COLO668 (cell line): ENCODE results near the gene CXCR5.

Experiments
- DNase-seq: peaks from one replicate; lab custom pipeline; 2025; ENCODE audit not compliant: unreplicated experiment; lab: John Stamatoyannopoulos, UW

CXCR5 gene

DNA sequence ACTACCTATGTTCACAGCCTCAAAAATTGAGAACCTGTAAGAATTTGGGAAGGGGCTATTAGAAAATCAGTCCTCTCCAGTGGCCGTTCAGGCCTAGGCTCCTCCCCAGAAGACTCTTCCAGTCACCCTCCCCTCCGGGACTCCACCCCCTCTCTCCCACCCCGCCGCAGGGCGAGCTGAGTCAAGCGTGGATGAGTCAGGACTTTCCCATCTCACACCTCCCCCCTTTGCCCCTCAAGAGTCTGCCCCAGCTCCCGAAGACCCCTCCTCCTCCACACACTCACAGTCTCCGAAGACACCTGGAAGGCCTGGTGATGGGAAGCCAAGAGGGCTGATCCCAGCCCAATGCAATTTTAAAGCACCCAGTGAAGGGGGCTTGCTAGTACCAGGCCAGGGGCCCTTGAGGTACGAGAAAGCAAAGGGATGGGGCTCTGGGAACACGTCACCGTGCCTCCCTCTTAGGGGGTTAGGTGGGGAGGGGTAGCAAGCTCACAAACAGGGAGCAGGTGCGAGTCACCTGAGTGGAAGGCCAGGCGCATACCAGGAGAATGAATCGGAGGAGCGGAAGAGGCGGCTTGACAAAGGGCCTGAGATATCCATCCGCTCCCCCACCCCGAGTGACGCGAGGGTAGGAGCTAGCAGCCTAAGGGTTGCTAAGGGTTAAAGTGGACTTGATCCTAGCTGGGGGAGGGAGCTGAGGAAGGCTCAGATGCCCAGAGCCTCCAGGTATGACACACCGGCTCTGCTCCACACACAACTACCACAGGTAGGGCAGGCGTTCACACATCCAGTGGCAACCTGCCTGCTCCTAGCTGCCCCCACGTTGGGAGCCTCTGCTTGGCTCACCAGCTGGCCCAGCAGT, 28.4 kb downstream of the CXCR5 start:
- peak; percentile 85 for DNase-seq

DNA sequence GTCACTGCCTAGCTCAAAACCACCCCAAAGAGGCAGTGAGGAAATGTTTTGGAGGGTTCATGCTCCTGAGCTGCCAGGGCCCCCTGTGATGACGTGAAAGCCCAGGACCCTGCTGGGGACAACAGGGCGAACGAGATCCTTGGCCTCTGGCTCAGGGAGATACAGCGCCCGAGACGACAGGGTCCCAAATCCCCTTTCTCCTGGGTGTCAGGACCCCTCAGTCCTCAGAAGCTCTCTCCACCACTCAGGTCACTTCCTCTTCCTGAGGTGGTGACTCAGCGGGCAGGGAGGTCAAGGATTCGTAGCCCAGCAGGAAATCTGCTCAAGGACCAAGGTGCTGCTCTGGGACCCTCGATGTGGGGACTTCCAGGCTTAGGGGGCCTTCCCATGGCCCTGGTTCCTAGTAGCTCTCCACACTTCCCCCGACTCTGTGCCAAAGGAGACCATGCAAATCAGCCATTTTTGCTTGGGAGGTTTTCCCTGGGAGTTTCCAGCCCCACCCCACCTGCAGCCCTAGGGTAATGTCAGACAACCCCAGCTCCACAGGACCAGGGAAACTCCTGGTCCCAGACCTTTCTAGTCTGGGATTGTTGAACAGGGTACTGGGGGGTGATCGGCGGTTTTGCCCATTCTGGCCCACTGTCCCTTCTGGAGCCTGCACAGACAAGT, 29.2 kb downstream of the CXCR5 start:
- DNase-seq, result peak; percentile 23

DNA sequence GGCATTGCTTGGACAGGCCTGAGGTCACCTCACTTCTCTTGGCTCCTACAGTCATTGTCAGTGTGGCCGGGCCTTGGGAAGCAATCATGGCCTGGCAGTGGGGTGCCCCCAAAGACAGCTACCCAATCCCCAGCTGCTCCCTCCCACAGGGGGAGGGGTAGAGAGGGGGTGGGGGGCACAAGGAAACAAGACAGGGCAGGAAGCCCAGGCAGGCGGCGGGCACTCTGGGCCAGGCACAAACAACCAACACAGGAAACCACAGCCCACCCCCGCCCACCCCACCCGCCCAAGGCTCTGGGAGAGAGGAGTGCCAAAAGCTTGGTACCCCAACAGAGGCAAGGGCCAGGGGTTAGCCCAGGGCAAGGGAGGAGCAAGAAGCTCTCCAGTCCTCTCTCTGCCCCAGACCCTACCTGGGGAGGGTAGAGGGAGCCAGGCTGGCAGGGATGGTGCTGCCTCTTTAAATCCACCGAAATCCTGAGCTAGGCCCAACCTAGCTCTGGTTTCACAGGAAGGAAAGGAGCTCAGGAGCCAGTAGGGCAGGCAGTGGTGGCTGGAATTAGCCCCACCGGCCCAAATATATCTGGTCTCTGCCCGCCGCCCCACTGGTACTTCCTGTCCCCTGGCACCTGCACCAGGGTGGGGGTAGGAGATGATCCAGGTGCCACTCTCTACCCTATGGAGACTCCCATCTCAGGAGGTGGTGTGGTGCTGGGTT, 29.9 kb downstream of the CXCR5 start:
- no peak for DNase-seq

DNA sequence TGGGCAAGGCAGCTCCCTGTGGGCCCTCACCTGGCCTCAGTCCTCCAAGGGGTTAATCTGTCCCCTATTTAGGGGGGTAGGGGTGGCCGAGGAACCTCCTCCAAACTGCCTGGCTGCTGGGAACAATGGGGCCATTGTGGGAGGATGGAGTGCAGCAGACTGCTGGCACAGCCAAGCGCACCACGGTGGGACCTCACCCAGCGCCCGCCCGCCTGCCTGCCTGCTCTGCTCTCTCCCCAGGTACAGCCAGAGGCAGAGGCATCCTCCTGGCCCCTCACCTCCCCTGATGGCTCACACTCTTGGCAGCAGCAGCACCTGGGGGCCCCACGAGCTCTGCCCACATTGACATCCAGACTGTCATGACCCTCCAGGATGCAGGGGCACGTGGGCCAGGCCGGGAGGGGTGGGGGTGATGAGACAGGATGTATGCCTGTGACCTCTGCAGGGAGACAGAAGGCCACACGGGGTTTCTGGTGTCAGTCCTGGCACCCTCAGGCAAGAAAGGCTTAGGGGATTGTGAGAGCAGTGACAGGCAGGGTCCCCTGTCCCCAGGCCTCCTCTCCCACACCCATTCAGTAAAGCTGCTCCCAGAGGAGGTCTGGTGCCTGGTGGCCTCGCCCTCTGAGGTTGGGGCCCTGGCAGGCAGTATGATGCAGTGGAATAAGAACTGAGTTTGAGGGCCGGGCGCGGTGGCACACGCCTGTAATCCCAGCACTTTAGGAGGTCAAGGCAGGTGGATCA, 30.7 kb downstream of the CXCR5 start:
- peak; percentile 30 for DNase-seq

DNA sequence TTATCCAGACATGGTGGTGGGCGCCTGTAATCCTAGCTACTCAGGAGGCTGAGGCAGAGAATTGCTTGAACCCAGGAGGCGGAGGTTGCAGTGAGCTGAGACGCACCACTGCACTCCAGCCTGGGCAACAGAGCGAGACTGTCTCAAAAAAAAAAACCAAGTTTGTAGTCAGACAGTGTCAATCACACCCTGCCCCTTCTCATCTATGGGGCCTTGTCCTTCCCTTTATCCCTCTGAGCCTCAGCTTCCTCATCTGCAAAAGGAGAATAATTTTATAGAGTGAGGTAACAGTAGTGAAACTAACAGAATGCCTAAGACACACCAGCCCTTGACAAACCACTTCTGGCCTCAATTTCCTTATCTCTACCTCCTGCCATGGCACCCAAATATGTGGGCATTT, 31.3 kb downstream of the CXCR5 start:
- DNase-seq, result no peak

DNA sequence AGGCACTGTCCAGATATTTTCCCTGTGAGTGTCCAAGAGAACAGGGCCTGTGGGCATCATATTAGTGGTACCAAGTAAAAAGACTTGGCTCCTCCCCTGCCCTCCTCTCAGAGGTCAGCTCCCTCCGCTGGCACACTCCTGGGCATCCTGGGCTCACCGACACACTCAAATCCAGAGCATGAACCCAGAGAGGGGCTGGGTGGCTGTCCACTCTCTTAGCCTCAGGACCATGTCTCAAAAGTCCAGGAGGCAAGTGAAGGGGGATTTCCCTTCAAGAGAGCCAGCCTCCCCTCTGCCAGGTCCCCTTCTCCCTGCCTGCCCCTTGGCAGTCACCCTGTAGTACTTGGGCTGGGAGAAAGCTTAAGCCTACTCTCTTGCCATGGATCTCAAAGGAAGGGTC, 31.7 kb downstream of the CXCR5 start:
- DNase-seq, result no peak

DNA sequence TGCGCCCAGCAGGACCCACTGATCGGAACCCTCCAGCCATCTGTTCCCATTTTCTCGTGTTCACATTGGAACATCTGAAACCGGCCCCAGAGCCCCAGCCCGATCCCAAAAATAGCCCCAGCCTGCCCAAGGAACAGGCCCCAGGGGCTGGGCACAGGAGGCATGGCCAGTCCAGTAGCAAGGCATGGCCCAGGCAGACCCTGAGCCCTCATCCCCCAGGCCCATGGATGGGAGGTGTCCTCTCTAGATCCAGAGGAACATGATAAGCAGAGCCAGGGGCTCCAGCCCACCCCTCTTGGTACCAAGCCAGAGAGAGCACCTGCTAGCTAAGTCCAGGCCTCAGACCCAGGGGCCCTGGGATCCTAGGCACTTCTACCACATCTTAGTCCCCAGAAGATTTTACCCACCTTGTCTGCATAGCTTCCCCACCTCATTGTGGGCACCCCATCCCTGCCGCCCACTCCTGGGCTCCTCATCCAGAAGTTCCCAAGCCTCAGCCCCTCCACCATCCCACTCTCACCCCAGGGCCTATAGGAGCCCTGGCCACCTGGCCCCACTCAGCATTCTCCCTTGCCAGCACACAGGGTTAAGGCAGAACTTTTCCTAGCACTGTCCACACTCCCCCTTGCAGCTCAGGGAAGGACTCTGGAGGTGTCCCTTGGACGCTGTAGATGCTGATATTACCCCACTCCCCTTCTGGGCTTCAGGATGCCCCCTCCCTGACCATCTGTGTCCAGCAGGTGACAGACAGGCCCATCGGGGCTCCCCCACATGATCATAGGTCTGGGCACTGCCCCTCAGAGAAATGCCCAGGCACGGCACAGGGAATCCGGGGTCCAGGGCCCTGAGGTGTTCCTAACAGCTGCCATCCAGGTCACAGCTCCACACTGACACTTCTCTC, 32.5 kb downstream of the CXCR5 start:
- no peak for DNase-seq

DNA sequence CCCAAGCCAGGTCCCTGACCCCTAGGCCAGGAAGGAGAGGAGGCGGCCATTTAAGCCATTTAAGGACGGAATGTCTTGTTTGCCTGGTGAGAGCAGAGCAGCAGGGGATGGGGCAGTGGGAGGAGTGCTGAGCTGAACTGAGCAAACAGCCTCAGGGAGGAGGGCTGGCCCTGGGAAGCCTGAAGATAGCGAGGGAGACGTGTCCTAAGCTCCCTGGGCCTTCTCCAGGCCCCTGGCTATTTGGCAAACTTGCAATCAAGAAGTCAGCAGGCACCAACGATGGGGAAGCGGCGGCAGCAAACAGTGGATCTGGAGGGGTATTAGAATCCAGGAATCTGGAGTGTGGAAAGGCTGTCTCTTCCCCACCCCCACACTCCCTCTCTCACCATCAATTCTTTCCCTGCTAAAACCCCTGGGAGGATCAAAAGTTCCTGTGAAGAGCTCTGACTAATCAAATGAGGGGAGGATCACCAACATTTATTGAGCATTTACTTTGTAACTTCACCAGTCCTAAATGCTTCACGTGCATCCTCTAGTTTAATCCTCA, 33.2 kb downstream of the CXCR5 start:
- DNase-seq, result peak; percentile 13

DNA sequence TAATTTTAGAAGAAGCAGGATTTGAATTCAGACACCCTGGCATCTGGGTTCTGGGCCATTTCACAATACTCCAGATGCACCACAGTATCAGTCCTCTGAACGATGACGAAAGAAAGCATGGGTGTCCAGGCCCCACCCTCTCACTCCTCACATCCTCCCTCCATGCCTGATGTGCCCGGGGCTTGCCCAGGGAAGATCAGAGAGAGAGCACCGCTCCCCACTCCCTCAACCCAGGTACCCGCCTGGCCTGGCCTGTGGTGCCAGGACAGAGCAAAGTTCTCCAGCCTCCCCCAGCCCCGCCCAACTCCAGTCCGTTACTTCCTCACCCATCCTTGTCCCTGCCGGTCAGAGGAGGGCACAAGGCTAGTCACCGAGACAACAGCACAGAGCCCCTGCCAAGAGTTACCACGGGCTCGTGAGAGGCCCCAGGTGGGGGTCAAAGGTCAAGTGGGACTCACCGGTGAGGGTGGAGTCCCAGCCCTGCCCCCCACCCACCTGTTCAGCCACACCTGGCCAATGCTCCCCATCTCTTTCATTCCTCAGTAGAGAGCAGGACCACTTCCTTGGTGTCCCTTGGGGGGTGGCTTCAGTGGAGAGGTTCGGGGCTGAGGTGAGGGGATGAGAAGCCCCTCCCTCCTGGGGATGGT, 33.9 kb downstream of the CXCR5 start:
- peak; percentile 89 for DNase-seq

DNA sequence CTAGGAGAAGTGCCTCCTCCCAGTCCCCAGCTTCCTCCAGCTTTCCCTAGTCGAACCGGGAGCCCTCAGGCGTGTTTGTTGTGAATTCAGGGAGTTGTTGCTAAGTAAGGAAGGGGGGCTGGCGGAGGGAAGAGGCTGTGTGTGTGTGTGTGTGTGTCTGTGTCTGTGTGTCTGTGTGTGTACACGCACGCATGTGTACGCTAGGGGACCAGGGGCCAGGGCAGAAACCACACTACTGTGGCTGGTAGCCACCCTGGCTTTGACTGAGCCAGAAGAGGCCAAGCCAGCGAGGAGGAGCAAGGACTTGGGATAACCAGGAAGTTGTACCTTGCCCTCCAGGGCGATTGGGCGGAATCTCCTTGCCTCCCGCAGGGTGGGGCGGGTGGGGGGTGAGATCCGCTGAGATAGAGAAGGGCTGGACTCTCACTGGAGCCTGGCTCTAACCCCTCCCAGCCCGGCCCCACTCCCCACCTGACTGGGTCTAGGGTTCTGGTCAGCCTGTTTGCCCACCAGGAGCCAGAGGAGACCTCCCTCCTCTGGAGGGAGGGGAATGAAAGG, 34.5 kb downstream of the CXCR5 start:
- DNase-seq, result peak; percentile 89

DNA sequence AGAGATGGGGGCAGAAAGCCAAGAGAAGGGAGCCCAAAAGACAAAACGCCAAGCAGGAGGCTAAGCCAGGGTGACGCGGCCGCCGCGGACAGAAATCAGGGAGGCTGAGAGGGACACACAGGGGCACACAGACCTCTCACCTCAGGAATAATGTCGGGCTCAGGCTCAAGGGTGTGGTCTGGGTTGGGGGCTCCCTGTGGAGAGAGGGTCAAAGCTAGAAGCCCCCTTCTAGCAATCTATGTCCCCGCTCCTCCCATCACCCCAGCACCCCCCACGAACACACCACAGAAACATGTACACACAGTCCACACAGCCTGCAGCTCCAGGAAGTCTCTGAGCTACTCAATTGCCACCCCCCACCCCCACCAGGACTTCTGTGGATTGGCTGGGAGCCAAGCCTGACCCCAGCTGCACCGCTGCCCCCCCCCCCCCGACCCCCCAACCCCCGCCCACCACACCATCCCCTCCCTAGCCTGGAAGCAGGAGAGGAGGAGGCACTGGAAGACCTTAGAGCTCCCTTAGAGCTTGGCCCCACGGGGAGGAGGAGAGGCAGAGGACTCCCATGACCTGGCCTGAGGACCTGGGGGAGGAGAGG, 35.1 kb downstream of the CXCR5 start:
- peak; percentile 62 for DNase-seq

DNA sequence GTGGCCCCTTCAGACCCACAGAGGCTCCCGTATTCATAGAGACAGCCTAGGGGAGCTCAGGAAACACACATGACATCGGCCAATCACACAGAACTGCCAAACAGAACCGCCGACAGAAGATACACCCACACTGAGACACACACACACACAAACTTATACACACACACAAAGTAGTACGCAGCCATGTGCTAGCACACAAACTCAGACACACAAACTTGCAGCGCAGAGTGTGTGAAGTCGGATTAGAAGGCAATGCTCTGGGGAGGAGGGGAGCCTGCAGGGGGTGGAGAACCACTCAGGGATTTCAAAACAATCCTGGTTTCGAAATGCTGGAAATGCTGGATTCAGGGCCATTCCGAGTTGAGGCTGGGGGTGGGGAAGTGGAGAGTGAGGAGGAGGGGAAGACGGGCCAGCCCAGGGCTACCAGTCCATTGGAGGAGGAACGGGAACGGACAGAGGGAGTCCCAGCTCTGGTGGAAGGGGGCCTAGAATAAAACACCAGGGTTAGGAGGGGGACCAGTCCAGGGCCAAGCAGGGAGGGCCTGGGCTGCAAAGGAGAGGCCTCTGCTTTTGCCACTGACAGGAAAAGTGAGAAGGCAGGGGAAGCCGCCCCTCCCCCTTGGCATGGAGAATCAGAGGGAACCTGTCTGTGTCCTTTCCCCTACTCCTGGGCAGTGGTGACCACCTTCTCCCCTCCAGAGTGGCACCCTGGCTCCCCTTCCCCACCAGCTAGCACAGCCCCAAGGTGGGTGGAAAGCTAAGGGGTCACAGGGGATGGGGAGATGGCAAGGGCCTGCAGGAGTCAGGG, 37.6 kb downstream of the CXCR5 start:
- DNase-seq, result no peak

DNA sequence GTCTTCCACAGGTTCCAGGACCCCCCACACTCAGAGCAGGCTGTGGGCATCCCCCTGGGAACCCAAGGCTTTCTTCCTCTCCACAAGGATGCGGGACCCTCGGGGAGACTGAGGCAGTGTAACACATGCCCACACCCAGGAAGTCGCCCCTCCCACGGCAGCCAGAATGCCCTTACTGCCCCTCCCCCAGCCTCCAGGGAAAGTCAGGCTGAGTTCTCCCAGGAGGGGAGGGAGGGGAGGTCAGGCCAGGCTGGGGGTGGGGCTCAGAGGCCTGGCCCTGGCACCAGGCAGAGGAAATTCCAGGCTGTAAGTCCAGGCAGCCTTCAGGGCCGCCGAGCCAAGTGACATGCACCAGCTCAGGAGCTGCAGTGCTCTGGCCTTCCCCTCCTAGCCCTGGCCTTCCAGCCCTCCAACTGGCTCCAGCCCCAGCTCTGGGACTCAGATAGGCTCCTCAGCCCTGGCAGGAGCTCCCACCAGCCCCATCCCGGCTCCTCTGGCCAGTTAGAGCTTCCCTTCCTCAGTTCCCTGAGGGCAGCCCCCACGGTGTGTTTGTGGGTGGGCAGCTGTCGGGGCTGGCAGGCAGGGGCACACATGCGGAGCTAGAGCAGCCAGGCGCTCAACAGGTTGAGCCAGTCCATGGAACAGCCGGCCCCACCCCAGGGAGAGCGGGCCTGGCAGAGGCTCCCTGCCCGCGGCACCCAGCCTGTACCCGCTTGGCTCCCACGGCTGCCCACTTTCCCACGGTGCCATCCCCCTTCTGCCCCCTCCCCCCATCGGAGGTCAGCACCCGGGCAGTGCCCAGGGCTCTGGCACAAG, 38.4 kb downstream of the CXCR5 start:
- DNase-seq, result no peak

DNA sequence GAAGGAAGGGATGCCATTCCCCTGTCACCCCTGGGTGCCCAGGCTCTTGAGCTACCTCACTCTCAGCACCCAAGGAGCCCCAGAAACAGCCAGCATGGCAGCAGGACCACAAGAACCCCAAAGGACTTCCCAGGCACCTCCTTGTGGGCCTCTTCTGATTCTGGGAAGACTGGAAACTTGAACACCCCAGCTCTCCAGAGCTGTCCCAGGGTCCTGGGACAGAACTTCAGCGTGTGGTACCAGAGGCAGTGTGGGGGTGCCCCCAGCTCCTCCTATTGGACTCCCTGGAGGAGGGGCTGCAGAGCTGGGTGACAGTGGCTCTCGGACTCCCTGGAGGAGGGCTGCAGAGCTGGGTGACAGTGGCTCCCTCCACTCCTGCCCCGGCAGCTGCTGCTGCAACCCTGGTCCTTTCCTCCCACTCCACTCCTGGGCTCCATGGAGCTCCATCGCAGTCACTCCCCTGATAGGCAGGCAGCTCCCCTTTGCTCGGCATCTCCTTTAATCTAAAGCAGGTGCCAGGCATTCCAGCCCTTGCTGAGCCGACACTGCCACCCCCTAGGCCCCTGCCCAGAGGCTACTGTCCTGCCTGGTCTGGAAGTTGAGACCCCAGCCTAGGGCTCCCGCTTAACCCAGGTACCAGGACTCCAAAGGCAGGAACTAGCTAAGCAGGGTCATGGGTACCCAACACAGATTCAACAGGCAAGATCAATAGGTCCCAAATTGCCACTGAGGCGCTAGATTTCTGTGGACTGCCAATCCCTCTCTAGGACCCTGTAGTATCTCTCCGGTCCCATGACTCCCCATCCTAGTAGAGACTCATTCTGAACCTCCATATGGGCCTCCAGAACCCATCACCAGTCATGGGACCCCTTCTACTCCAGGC, 39.3 kb downstream of the CXCR5 start:
- no peak for DNase-seq

DNA sequence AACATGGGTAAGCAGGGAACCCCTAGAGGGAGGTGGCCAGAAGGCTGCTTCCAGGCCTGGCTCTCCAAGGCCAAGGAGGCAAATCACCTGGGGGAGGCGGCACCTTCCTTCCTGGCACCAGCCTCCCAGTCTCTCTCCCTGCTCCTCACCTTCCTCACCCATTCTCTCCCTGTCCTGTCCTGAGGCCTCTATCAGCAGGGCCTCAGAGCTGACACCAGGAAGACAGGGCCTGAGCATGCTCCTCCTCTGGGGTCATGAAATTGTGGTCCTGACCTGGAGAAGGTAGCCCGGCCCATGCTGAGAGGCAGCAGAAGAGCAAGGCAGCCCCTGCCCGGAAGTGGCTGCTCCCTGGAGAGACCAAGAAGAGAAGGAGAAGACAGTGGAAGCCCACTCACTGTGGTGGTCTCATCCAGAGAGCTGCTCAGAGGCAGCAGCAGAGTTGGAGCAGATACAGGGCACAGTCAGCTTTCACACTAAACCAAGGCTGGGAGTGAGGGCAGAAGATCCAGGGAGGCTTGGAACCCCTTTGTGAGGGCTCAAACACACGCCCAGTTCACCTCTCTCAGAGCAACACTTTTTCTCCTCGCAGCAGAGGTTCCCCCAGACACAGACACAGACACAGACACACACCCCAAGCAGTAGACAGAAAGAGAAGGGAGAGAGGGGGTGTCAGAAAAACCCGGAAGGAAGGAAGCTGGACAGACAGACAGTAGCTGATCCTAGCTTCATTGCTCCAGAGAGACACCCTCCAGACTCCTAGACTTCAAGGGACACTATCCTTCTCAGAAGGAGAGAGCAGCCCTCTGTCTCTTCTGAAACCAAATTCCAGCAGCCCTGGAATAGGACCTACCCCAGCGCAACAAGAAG, 40.3 kb downstream of the CXCR5 start:
- DNase-seq, result no peak
